HUES6 (cell line): ENCODE results near the gene KCNJ3.

ENCODE experiments used
- H3K27ac ChIP-seq: 2 replicates; pipeline ENCODE4 v1.7.0; 2013; ENCODE audit warnings: low read depth, mild to moderate bottlenecking, low read length, inconsistent platforms
- H3K27me3 ChIP-seq: 2 replicates; pipeline ENCODE4 v1.6.1; 2013; ENCODE audit warnings: low read length; ENCODE audit not compliant: control insufficient read depth, insufficient read depth
- H3K36me3 ChIP-seq: 2 replicates; pipeline ENCODE4 v1.6.1; 2013; ENCODE audit warnings: low read length; ENCODE audit not compliant: control insufficient read depth, insufficient read depth
- H3K4me1 ChIP-seq: 2 replicates; pipeline ENCODE4 v1.6.1; 2013; ENCODE audit warnings: low read length; ENCODE audit not compliant: control insufficient read depth, insufficient read depth
- H3K4me3 ChIP-seq: 2 replicates; pipeline ENCODE4 v1.5.1; 2013; ENCODE audit warnings: low read depth, low read length
- H3K9ac ChIP-seq: one replicate; pipeline ENCODE4 v1.6.1; 2013; ENCODE audit warnings: mild to moderate bottlenecking, low read length
- H3K9me3 ChIP-seq: 2 replicates; pipeline ENCODE4 v1.6.1; 2013; ENCODE audit warnings: low read depth, low read length; ENCODE audit not compliant: control insufficient read depth, insufficient read depth

Gene KCNJ3

GRCh38 chr2:154776825-154777224, 78.3 kb downstream of the KCNJ3 start:
- no peak overlapping the region for H3K27ac ChIP-seq
- H3K4me1 ChIP-seq: no peaks in the 10 kb centered on the region
- H3K36me3 ChIP-seq: no peaks in the 10 kb centered on the region
- H3K9me3 ChIP-seq: no peaks in the 10 kb centered on the region
- H3K27me3 ChIP-seq: no peaks in the 10 kb centered on the region
- no peak overlapping the region for H3K4me3 ChIP-seq
- H3K9ac ChIP-seq: no peak overlapping the region

GRCh38 chr2:154794406-154794805, 95.9 kb downstream of the KCNJ3 start:
- no peaks in the 10 kb centered on the region for H3K36me3 ChIP-seq
- no peak overlapping the region for H3K9ac ChIP-seq
- H3K27me3 ChIP-seq: no peaks in the 10 kb centered on the region
- peaks cover 7% of the 10 kb centered on the region for H3K4me1 ChIP-seq
- H3K9me3 ChIP-seq: no peaks in the 10 kb centered on the region
- H3K4me3 ChIP-seq: no peak overlapping the region
- H3K27ac ChIP-seq: no peak overlapping the region

- no peaks in the 10 kb centered on the region for H3K9me3 ChIP-seq
- H3K27ac ChIP-seq: no peak overlapping the region
- H3K4me3 ChIP-seq: no peak overlapping the region
- H3K36me3 ChIP-seq: no peaks in the 10 kb centered on the region
- no peak overlapping the region for H3K9ac ChIP-seq
- H3K27me3 ChIP-seq: no peaks in the 10 kb centered on the region
- H3K4me1 ChIP-seq: peaks cover 7% of the 10 kb centered on the region
Observed at GRCh38 chr2:154795651-154796050, 97.2 kb downstream of the KCNJ3 start.

GRCh38 chr2:154804451-154804850, 106.0 kb downstream of the KCNJ3 start:
- peaks cover 3% of the 10 kb centered on the region for H3K9me3 ChIP-seq
- no peaks in the 10 kb centered on the region for H3K4me1 ChIP-seq
- H3K4me3 ChIP-seq: no peak overlapping the region
- H3K27ac ChIP-seq: no peak overlapping the region
- no peaks in the 10 kb centered on the region for H3K36me3 ChIP-seq
- H3K27me3 ChIP-seq: no peaks in the 10 kb centered on the region
- no peak overlapping the region for H3K9ac ChIP-seq

- no peaks in the 10 kb centered on the region for H3K27me3 ChIP-seq
- no peak overlapping the region for H3K9ac ChIP-seq
- H3K27ac ChIP-seq: no peak overlapping the region
- H3K4me1 ChIP-seq: no peaks in the 10 kb centered on the region
- H3K36me3 ChIP-seq: no peaks in the 10 kb centered on the region
- H3K4me3 ChIP-seq: no peak overlapping the region
- no peaks in the 10 kb centered on the region for H3K9me3 ChIP-seq
Observed at GRCh38 chr2:154813636-154814035, 115.1 kb downstream of the KCNJ3 start.

- Histone ChIP-seq H3K36me3 (no peaks in the 10 kb centered on the region), H3K9ac (no peak overlapping the region), H3K4me3 (no peak overlapping the region), H3K4me1 (no peaks in the 10 kb centered on the region), H3K9me3 (no peaks in the 10 kb centered on the region), H3K27ac (no peak overlapping the region), H3K27me3 (no peaks in the 10 kb centered on the region)
Observed at GRCh38 chr2:154814856-154815255, 116.4 kb downstream of the KCNJ3 start.

GRCh38 chr2:154825358-154825757, 126.9 kb downstream of the KCNJ3 start:
- Histone ChIP-seq H3K4me3 (no peak overlapping the region), H3K9me3 (no peaks in the 10 kb centered on the region), H3K36me3 (no peaks in the 10 kb centered on the region), H3K4me1 (no peaks in the 10 kb centered on the region), H3K27me3 (no peaks in the 10 kb centered on the region), H3K27ac (no peak overlapping the region), H3K9ac (no peak overlapping the region)

- H3K27ac ChIP-seq: no peak overlapping the region
- no peak overlapping the region for H3K4me3 ChIP-seq
- no peaks in the 10 kb centered on the region for H3K9me3 ChIP-seq
- H3K4me1 ChIP-seq: no peaks in the 10 kb centered on the region
- H3K36me3 ChIP-seq: no peaks in the 10 kb centered on the region
- H3K27me3 ChIP-seq: no peaks in the 10 kb centered on the region
- no peak overlapping the region for H3K9ac ChIP-seq
Observed at GRCh38 chr2:154826827-154827226, 128.3 kb downstream of the KCNJ3 start.

- Histone ChIP-seq H3K36me3 (no peaks in the 10 kb centered on the region), H3K4me1 (no peaks in the 10 kb centered on the region), H3K27me3 (no peaks in the 10 kb centered on the region), H3K9me3 (no peaks in the 10 kb centered on the region), H3K9ac (no peak overlapping the region), H3K4me3 (no peak overlapping the region), H3K27ac (no peak overlapping the region)
Observed at GRCh38 chr2:154827286-154827685, 128.8 kb downstream of the KCNJ3 start.

- Histone ChIP-seq H3K9ac (no peak overlapping the region), H3K4me1 (no peaks in the 10 kb centered on the region), H3K4me3 (no peak overlapping the region), H3K27ac (no peak overlapping the region), H3K36me3 (no peaks in the 10 kb centered on the region), H3K27me3 (no peaks in the 10 kb centered on the region), H3K9me3 (no peaks in the 10 kb centered on the region)
Observed at GRCh38 chr2:154832711-154833110, 134.2 kb downstream of the KCNJ3 start.

- Histone ChIP-seq H3K4me1 (no peaks in the 10 kb centered on the region), H3K36me3 (no peaks in the 10 kb centered on the region), H3K27me3 (no peaks in the 10 kb centered on the region), H3K9me3 (no peaks in the 10 kb centered on the region), H3K27ac (no peak overlapping the region), H3K4me3 (no peak overlapping the region), H3K9ac (no peak overlapping the region)
Observed at GRCh38 chr2:154836632-154837031, 138.1 kb downstream of the KCNJ3 start.

- Histone ChIP-seq H3K9me3 (no peaks in the 10 kb centered on the region), H3K27me3 (no peaks in the 10 kb centered on the region), H3K4me1 (no peaks in the 10 kb centered on the region), H3K27ac (no peak overlapping the region), H3K9ac (no peak overlapping the region), H3K36me3 (no peaks in the 10 kb centered on the region), H3K4me3 (no peak overlapping the region)
Observed at GRCh38 chr2:154837035-154837434, 138.5 kb downstream of the KCNJ3 start.
